NCI-H146 treated with DMSO at 0.1 percent for 48 hours (cell line): Measurements from ENCODE around the gene RNU6-1.

Experiments used
- DNase-seq: peaks from one replicate; lab custom pipeline; 2025; ENCODE audit not compliant: unreplicated experiment; lab: John Stamatoyannopoulos, UW

Gene RNU6-1

DNA sequence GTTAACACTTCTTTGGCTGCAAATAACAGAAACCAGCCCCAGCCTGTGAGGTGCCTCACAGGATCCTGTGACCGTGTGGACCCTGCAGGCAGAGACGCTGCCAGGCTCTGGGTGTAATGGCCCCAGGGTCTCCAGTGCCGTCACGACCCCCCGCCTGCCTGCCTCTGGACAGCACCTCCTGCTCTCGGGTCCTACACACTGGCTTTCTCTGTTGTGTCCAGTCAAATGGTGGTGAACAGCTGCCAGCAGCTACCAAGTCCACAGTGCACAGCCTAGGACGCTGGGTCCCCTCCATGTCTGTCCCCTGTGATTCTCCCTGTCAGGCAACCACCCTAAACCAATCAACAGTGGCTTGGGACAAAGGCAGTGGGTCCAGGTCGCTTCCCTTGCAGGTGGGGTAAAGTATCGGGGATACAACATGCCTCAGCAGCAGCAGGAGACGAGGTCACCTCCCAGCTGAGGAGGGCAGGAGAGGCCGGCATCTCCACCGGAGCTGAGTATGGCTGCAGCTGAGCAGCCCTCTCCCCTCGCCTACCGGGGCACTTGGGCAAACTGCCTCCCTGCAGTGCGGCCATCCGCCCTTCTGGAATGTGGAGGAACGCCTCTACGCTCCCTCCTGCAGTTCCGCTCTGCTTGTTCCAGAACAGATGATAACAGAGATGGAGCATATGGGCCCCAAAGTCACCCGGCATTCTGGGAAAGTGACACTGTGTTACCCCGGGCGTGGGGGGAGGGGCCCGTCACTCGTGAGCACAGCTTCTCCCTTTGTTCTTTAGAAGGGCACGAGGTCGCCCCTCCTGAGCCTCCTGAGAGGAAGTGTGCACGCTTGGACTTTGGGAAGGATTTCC is 35.6 kb downstream of the RNU6-1 start:
- no peak for DNase-seq

DNA sequence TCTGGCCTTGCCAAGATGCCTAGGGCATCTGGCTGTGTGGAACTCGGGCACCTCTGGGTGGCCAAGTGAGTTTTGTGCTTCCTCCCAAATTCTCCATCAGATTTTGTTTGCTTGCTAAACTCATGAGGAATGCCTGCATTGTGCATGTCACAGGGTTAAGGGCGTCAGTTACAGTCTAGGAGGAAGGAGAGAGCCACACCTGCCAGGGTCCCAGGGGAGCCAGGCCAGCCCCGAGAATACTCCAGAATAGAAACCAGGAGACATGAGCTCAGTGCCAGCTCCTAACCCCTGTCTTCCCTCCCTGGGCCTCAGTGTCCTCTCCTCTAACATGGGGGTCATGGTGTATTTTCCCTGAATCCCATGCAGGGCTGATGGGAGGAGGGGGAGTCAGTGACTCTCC is 36.5 kb downstream of the RNU6-1 start:
- no peak for DNase-seq

DNA sequence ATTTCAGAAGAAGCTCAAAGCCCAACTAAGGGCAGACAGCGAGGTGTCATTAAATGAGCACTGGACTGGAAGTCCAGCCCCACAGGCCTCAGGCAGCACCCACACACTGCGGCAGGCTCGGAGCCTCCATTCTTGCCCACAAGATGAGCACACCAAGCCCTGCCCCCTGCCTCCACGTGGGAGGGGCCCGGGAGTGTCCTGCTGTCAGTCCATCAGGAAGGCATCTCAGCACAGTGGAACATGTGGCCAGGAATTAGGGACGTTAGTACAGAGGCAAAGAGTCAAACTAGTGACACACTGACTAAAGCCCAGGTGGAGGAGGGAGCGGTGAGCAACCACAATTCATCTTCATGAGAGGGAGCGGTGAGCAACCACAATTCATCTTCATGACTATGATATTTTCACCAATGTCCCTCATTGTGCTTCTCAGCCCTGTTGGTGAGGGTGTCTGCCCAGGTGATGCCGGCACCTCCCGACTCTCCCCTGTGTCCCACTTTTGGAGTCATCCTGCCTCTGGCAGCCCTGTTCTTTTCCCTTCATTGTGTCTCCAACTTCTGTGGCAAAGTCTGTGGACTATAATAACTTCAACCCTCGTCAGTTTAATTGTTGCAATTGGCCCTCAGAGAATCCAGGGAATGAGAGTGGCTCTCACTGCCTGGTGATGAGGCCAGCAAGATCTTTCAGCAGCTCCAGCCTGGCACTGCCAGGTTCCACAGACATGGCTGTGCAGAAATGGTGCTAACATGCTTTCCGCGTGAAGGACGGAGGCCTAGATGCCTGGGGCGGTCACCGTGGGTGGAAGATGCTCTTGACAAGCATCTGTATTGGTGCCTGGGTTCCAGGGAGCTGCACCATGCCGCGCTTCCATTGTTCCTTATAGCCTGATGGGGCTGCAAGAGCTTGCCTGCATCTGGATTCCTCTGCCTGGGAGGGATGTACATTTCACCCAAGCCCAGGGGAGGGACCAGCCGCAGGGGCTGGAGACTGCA is 37.6 kb downstream of the RNU6-1 start:
- DNase-seq: no peak

DNA sequence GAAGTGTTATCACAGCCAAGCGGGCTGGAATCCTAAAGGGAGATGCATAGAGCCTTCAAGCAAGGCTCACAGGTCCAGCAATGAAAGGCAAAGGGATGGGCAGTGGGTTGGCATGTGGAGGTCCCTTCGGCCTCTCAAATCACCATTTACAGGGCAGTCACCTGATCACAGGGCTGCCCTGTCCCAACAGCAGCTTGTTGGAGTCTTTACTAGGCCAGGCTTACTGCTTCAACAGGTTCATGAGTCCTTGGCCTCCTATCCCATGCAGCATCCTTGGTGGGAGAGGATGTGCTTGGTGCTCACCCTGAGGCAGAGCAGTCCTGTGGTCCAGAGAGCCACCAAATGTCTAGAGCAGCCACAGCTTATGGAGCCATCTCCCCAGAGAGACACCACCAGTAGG is 38.7 kb downstream of the RNU6-1 start:
- no peak for DNase-seq

DNA sequence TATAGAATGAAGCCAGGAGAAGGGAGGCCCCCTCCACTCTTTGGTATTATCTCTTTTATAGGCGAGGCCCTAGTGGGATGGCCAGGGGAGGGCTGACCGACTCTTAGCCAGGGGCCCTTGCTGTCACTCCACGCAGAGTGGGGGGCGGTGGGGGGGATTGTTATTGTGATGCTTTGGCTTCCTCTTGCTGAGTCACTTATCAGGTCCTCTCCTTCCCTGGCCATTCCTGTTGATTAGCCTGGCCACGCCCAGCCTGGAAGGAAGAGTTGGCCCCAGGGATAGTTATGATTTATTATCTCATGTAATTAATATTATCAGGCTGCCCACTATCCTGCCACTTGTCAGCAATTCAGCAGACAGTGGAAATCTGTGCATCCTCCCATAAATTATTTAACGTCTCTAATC is 40.0 kb downstream of the RNU6-1 start:
- no peak for DNase-seq

DNA sequence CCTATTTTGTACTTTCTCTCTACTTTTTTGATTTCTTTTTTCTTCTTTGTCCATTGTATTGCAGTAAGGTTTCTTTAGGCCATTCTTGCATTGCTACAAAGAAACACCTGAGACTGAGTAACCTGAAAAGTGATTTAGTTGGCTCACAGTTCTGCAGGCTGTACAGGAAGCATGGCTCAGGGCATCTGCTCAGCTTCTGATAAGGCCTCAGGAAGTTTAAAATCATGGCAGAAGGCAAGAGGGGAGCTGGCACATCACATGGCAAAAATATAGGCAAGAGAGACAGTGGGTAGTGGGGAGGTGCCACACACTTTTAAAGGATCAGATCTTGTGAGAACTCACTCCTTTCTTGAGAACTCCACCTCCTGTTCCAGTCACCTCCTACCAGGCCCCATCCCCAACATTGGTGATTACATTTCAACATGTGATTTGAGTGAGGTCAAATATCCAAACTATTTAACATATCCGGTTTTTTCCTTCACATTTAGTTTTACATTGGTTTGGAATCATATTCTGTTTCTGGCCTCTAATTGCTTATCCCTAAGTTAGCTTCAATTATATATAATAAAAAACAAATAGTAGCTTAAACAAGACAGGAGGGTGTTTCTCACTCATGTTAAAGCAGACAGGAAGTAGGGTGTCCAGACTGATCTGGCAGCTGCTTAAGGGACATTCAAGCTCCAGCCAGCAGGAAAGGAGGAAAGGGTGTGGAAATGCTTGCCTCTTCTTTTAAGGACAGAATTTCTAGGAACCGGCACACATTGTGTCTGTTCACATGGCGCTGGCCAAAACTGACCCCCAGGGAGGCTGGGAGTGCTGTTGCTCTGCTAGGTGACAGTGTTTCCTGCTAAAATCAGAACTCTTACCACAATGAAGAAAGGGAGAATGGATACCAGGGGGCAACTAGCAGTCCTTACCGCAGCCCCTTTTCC is 43.4 kb downstream of the RNU6-1 start:
- no peak for DNase-seq

DNA sequence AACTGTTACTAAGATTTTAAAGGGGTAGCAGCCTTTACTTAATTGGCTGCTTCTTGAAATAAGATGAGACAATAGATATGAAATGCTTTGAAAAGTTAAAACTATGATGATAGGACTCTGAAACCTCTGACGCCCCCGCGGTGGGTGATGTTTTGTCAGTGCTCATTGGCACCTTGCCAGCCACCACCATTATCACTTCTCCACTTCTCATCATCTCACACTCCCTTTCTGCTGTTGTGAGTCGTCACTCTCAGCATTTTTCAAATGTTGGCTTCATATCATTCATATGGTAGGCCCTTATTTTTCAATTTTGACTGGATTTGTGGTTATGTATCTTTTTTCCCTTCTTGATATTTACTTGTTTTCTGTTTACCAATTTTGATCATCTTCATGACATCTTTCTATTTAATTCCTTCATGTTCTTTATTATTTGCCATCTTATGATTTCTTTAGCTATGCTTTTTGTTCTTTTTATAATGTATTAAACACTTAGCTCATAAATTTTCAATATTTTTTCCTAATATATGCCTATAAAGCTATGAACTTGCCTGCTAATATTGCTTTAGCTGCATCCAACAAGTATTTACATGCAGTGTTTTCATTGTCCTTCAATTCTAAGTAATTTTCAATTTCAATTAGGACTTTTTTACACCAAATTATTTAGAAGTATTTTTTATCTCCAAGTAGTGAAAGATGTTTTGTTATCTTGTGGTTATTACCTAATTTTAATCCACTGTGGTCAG is 44.8 kb downstream of the RNU6-1 start:
- DNase-seq: no peak

DNA sequence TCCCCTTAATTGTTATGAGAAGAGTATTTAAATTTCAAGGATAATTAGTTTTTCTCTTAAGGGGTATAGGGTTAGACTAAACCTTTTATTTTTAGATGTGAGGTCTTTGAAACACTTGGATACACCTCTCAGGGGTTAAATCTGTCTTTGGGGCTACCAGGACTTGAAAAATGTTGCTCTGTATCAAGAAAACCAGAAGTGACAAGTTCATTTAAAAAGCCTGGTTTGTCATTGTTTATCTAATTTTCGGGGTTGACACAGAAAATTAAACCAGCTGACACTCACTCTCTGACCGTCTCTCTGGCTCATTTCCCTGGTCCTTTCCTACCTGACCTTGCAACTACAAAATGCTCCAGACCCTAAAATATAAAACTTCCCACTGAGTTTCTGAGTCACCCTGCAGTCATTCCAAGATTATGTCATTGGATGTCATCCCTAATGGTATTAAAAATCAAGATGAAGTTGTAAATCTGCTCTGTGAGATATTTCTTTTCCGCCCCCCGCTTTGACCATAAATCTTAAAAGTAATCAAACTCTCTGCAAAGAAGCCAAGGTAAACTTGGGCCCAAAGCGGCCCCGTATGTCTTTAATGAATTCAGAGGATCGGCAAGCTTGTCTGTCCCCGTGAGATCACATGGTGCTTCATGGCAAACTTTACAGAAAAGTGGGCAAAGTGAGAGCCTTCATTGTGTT is 47.4 kb downstream of the RNU6-1 start:
- DNase-seq: no peak

DNA sequence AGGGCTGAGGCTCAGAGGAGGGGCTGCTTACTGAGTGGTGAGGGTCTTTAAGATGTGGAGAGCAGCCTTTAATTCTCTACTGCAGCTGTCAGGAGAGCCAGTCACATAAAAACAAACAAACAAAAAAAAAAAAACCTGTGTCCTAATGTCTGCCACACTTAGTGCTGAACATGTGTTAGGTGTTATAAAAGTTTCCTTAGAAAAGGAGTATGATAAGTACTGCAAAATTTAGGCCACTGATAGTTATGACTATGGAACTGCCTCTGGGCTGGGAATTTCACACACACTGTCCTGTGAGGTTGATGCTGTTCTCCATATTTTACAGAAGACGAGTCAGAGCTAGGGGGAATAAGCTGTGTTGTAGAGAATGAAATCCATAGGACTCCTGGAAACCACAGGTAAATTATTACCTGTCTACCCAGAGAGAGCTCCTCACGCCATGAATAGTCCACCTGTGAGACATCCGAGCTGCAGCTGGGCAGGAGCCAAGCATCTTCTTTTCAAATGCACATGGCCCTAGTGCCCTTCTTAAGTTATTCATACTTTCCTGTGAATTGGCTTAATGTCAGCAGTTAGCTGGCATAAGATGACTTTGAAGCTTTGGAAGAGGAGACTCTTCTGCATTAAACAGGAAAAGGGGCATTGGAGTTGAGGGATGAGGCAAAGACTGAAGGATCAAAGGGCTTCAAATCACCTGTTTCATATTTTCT is 49.1 kb downstream of the RNU6-1 start:
- peak; percentile 38 for DNase-seq
